ENCODE results near the gene C1orf21.

DNA sequence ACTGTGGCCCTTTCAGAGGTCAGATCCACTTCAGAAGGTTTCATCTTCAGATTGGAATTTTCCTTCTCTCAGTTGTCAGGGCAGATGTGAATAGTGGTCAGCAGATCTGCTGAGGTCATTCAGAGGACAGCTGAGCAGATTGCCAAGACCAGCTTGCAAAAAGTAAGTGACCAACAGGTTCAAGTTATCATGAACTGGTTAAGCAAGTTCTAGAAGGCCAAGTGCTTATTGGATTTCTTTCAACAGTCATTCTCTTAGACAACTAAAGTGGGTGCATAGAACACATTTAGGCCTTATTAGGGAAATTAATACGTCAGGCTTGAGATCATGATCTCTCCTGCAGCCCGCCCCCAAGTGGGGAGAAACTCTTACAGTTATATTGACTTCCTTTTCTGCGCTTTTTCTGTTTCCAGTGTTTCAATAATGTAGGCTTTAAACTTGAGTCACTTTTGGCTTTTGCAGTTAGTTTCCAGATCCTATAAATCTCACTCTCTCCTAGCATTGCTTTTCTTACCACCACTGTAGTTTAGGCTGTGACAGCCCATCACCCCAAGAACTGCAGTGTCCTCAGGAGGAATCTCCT lies 96.4 kb downstream of the C1orf21 start:
- TF ChIP-seq, protein P1, sequence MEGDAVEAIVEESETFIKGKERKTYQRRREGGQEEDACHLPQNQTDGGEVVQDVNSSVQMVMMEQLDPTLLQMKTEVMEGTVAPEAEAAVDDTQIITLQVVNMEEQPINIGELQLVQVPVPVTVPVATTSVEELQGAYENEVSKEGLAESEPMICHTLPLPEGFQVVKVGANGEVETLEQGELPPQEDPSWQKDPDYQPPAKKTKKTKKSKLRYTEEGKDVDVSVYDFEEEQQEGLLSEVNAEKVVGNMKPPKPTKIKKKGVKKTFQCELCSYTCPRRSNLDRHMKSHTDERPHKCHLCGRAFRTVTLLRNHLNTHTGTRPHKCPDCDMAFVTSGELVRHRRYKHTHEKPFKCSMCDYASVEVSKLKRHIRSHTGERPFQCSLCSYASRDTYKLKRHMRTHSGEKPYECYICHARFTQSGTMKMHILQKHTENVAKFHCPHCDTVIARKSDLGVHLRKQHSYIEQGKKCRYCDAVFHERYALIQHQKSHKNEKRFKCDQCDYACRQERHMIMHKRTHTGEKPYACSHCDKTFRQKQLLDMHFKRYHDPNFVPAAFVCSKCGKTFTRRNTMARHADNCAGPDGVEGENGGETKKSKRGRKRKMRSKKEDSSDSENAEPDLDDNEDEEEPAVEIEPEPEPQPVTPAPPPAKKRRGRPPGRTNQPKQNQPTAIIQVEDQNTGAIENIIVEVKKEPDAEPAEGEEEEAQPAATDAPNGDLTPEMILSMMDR (IDR thresholded peaks at IDR 0.05): no peak
- no peak for TF ChIP-seq EZH2 (IDR thresholded peaks at IDR 0.05; ENCODE audit: borderline replicate concordance, insufficient read depth, low read depth, low read length, poor library complexity, severe bottlenecking)
